NT2/D1 (cell line): ENCODE measurements around the gene SLC6A12.

Experiments
- YY1 ChIP-seq: IDR thresholded peaks from 2 replicates; pipeline ENCODE4 v1.6.1; 2011; ENCODE audit not compliant: insufficient read length, insufficient read depth
- ZNF274 ChIP-seq: IDR thresholded peaks from 2 replicates; pipeline ENCODE4 v1.6.1; 2011; ENCODE audit warnings: mild to moderate bottlenecking, low read depth, low read length

DNA sequence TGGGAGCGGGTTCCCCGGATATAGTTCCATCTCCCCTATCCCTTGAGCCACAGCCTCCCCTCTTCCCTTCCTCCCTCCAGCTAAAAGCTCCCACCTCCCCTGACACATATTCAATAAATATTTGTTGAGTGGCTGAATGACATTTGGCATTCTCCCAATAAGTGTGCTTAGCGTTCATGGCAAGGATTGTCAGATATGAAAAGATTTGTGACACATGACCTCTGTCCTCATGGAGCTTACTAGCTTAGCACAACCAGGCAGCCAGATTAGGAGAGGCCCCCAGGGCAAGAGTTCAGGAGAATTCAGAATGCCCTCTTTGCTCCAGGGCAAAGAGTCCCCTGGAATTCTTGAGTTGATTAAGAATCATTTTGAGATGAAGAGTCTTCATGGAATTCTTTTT lies 22.5 kb upstream of the SLC6A12 start:
- TF ChIP-seq ZNF274, result no peak
- TF ChIP-seq YY1, result no peak
